Measurements from ENCODE around the gene CRYBA1.
A peak's percentile ranks its signal among the peaks of the same experiment; 100 is the strongest.

Gene CRYBA1

GRCh38 chr17:29279397-29280070, 32.9 kb downstream of the CRYBA1 start:
- no peak overlapping the region for H3K4me3 ChIP-seq (ENCODE audit: low read length)
- no peak for DNase-seq (ENCODE audit: low read depth)
- no peak for TF ChIP-seq CTCF (IDR thresholded peaks at IDR 0.05; ENCODE audit: insufficient read depth, low read depth, low read length, missing control alignments)

DNA sequence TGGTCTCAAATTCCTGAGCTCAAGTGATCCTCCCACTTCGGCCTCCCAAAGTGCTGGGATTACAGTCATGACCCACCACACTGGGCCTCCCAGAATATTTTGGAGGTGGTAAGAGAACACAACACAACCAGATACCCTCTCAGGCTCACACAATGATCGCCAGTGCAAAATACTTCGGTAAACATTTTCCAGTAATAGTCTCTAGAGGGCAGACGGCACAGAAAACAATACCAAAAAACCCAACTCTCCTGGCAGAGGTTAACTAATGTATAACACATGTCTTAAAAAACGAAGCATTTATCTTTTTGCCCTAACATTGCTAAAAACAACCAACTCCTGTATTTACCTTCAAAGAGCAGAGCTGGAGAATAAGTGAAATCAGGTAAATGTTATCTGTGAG, 36.8 kb downstream of the CRYBA1 start:
- H3K4me3 ChIP-seq (ENCODE audit: low read length), result no peak overlapping the region
- peak; percentile 5 for TF ChIP-seq CTCF (IDR thresholded peaks at IDR 0.05; ENCODE audit: insufficient read depth, low read depth, low read length, missing control alignments)
- no peak for DNase-seq (ENCODE audit: low read depth)

DNA sequence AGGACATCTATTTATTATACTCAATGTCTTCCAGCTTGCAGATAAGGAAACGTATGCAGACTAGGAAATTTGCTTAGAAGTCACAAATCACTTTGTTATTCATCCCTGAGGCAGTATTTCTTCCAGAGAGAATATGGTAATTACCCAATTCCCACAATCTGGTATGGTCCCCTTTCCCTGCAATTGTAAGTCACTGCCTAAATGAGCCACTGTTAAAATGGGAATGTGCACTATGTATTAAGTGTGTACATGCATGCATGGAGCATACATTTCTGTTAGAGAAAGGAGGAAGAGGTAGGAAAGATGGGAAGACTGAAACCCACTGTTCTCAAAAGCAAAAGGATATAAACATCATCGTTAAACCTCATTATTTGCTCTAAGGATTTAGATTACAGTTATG, 37.3 kb downstream of the CRYBA1 start:
- no peak for DNase-seq (ENCODE audit: low read depth)
- TF ChIP-seq CTCF (IDR thresholded peaks at IDR 0.05; ENCODE audit: insufficient read depth, low read depth, low read length, missing control alignments), result no peak
- H3K4me3 ChIP-seq (ENCODE audit: low read length), result no peak overlapping the region

- no peak overlapping the region for H3K4me3 ChIP-seq (ENCODE audit: low read length)
- TF ChIP-seq CTCF (IDR thresholded peaks at IDR 0.05; ENCODE audit: insufficient read depth, low read depth, low read length, missing control alignments), result no peak
- no peak for DNase-seq (ENCODE audit: low read depth)
Observed at GRCh38 chr17:29289852-29290251, 43.2 kb downstream of the CRYBA1 start.

- peak; percentile 78 for DNase-seq (ENCODE audit: low read depth)
- TF ChIP-seq CTCF (IDR thresholded peaks at IDR 0.05; ENCODE audit: insufficient read depth, low read depth, low read length, missing control alignments), result peak; percentile 61
- peak overlapping the region; percentile 77 for H3K4me3 ChIP-seq (ENCODE audit: low read length)
Observed at GRCh38 chr17:29291163-29291752, 44.6 kb downstream of the CRYBA1 start.

GRCh38 chr17:29292071-29292991, 45.7 kb downstream of the CRYBA1 start:
- TF ChIP-seq CTCF (IDR thresholded peaks at IDR 0.05; ENCODE audit: insufficient read depth, low read depth, low read length, missing control alignments), result no peak
- DNase-seq (ENCODE audit: low read depth), result peak; percentile 33
- H3K4me3 ChIP-seq (ENCODE audit: low read length), result peak overlapping the region; percentile 97
